ENCODE measurements around the gene ADD2.

Gene ADD2

DNA sequence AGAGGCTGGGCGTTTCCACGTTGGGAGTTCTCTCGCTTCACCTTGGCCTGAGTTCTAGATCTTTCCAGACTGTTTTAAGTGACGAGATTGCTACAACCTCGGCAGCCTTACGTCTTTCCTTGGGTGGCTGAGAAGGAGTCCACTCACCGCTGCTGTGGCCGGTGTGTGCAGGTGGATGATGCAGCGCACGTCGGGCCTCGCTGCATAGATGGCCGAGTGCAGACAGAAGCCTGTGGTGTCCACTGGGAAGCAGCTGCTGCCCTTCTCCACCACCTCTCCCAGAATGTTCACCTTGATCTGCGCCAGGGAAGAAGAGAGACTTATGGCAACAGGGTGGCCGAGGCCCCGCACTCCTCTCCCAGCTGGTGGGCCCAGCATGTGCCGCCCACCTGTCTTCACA, 75.7 kb downstream of the ADD2 start:
- DNase-seq = no peak

DNA sequence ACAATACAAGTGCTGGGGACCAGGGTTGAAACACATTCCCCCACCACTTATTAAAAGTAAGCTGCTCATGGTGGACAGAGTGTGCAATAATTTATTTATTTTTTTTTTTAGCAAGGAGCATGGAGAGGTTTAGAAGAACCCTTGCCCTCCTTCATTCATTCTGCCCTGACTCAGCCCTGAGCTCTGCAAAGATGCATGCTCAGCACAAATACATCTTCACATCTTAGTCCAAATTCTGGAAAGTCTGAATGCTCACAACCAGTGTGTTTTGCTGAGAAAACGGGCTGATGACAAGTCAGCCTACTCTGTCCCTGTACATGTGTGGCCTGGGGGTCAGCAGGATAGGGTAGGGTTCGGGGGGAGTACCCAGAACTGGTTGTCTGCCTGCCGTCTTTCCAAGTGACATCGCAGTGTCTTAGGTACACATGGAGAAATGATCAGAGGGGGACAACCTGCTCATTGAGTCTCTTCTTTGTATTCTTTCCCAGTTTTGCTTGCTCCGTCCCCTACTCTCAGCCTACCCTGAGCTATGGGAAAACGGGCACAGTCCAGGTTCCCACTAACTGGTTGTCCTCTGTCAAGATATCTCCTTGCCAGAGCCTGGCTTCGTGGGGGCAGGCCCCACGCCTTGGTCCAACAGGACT, 76.4 kb downstream of the ADD2 start:
- DNase-seq = no peak

DNA sequence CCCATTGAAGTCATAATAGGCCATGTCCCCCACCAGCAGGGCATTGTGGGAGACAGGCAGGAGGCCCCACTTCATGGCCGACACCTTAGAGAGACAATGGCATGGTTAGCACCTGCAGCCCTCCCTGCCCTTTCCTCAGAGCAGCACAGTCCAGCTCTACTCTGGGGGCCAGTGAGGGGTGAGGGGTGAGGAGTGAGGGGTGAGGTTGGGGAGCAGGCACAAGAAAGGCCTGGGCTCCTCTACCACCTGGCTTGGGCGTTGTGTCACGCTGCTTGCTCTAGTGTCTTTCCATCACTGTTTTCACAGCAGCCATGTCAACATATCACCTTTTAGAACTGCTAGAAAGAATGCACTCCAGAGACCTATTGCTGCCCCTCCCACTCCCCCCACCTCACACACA, 77.2 kb downstream of the ADD2 start:
- DNase-seq = no peak

DNA sequence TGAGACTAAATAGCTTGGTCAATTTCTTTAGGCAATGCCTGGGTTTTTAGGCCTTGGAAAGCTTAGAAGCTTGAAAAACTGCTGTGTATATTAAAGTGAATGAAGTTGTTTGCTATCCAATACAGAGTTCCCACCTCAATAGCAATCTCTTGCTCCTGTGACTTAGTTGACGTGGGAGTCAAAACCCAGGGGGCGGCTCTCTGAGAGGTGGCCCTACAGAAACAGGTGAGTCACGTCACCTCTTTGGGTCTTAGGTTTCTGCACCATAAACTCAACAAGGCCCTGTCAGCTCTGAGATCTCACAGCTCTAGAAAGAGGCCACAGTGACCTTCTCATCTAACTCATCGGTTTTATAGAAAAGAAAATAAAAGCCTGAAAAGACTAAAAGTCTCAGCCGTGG, 79.6 kb downstream of the ADD2 start:
- DNase-seq = no peak

DNA sequence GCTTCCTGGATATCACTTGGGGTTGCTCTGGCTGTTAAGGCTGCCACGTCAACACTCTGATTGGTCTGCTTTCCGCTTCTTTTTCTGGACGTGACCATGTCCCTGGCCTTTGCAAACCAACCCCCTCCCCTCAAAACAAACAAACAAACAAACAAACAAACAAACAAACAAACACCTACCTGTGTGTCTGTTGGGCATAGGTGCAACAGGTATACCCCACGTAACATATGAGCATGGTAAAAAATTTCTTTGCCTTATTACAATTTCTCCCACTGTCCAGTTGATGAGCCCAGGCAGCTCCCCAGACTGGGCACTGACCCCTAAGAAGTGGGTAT, 80.6 kb downstream of the ADD2 start:
- no peak for DNase-seq

DNA sequence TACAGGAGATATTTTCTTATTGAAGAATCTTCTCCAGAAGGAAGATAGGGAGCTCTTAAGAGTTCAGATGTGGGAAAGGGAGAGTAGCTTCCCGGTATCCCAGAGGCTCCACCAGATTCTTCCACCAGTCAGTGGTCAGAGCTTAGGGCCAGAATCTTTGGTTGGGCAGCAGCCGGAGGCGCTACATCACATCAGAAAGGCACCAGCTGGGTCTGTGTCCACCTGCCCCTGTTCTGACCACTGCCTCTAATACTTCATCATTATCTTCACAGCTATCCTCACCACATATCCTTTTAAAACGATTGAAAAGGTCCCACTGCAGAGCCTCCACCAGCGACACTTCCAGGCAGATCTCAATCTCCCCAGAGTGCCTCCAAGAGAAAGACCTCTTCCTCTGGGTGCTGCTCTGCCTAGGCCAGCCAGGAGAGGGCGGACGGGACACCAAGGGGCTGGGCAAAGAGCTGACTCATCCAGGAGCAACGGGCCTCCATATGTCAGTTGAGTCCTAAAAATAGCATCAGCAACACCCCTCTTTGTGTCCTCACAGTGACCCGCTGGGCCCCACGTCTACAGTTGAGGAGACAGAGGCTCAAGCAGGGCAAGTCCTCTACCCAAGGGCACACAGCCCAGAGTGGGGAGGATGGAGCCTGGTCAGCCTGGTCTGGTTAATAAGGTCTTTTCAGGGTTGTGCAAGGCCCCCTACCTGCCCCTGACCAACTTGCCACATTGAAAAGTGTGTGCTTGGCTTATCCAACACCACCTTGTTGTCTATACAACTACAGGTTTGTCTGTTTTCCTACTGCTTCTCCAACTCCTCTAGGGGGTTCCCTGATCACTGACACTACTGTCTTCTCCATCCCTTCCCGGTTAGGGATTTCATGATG, 81.2 kb downstream of the ADD2 start:
- DNase-seq = no peak

DNA sequence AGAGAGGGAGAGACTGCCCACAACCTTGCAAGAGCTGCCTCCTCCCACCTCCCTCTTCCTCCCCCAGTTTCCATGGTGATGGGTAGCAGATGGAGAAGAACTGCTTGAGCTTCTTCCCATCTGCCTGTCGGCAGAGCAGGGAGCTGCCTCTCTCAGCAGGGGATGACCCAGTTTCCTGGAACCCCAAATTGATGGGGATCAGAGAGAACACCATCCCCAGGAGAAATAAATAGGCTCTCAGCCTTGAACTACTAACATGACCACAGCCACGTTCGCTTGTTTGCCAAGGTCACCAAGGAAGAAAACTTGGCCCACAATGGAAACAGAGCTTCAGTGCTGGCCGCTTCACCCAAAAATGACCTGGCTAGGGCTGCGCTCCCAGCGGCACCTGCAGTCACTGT, 82.2 kb downstream of the ADD2 start:
- DNase-seq = no peak

DNA sequence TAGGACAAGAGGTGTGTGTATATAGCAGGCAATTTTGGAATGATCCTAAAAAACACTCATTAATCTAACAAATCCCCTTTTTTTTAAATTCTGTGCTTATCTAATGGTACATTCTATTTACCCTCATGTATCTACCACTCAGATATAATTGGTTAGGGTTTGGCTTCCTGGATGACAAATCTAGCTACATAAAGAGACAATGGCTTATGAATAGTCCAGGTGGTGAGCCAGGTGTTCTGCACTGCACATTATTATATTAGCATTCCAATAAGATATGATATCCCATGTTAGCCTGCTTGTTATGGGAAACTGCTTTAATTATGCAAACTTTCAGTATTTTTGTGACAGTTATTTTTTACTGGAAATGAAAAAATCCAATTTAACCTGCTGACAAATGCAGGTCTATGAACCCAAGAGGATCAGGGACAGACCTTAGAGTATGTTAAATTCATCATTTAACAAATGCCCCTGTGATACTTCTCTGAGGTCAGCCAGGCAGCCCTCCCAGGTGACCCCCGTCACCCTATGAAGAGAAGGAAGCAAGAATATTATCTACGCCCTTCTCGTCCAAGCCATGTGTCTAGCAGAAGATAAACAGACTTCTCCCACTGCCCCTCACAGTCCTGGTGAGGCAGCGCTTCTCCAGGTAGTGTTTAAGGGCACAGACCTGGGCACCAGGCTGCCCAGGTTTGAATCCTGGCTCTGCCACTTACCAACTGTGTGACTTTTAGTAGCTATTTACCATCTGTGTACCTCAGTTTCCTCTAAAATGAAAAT, 83.0 kb downstream of the ADD2 start:
- no peak for DNase-seq

DNA sequence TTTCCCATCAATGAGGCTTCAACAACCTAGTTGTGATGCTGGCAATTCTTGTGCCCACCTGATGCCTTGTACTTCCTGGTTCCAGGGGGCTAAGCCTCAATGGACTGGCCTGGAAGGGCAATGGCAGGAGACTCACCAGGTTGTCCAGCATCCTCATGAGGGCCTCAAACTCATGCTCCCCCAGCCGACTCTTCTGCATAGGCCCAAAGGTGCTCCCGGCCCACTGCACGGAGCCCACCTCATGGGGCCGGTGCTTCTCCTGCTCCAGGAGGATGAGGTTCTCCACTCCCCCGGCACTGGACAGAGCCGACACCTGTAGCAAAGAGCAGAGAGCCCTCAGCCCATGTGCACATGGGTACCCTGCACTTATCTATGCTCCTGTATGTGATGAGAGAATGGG, 84.5 kb downstream of the ADD2 start:
- no peak for DNase-seq

DNA sequence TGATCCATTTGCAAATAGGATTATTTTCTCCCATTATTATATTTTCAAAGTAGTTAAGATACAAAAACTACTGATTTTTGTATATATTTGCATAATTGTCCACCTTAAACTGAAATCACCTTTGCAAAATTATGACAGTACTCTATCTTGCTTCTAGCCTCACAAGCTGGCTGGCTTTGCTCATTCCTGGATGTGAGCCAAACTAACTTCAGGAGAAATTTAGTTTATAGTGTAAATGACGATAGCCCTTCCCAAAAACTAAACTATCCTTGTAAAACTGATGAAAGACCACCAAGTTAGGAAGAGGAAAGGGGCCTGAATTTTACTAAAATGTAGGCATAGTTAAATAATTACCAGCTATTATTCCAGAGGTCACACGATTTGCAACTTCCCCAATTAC, 87.3 kb downstream of the ADD2 start:
- DNase-seq = no peak

DNA sequence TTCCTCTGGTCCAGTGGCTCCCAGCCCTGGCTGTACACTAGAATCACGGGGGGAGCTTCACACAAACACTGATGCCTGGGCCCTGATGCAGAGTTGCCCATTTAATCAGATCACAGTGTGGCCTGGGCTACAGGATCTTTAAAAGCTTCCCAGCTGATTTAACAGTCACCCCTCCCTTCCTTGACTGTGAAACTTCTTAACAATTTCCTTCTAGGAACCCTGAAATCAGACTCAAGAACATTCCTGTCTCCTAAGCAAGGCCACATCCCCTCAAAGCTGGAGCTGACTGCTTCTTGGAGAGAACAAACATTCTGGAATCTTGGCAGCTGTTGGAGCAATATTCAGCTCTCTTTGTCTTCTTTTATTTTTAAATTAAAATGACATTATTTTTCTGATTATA, 88.7 kb downstream of the ADD2 start:
- DNase-seq = no peak

DNA sequence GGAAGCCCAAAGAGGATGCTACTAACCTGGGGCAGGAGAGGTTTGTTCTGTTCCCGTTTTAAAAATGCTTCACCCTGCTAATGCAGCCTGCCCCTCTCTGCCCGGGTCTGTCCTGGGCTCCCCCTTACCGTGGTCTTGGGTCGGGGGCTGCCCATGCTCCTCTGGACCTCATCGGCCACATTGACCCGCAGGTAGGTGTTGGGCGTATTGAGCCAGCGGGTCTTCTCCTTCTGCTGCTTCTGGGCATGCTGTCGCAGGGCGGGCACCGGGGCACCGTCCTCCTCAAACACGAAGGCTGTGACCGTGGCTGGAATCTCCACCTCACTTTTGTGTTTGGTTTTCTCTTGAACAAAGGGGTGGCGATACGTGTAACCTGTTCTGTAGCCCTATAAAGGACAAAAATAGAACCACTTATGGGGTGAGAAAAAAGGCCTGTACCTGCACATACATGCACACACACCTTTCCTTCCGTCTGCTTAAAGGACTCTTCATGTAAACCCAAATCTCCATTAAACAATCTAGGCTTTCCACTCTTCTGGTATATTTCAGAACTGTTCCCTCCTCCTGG, 89.3 kb downstream of the ADD2 start:
- DNase-seq = no peak

DNA sequence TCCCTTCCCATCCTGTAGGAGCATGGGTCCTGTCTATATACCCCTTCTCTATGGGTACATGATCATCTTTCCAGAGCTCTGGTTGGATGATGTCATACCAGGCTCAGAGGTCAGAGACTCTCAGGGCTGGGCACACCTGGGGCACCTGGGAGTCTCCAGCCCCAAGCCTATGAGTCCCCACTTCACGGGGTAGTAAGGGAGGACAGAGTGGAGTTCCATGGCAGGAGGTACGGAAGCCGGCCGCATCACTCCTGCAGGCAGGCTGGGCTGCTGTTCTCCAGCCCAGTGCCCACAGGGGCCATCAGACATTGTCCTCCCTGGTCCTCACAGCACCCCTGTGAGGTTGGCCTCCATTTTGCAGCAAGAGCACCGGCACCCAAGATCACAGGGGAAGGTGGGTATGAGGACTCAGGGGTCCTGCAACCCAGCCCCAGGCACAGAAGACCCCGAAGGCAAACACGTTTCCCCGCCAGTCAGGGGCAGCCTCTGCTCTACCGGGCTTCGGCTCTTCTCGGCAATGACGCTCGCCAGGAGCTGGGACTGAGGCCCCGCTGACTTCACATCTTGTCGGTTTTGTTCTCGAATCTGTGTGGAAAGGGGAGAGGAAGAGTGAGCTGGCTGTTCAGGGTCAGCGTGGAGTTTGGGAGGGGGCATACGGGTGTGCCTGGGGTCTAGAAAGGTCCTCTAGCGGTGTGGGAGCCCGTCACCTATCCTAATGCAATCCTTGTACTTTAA, 91.5 kb downstream of the ADD2 start:
- no peak for DNase-seq

DNA sequence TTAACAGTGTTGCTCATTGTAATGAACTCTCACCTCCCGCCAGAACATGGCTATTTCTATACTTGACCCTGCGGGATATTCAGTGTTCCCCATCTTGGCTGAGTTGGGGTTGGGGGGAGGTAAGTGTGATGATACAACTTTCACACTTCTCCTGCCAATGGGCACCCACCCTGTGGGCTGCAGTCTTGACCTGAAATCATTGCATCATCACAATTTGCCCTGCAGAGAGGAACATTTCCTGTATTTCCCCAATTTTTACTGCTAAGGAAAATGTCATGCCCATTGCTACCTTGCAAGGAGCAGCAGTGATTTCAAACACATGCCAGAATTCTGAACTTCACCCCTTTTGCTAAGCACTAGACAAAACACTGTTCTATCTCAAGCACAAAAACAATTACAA, 92.1 kb downstream of the ADD2 start:
- DNase-seq = no peak

DNA sequence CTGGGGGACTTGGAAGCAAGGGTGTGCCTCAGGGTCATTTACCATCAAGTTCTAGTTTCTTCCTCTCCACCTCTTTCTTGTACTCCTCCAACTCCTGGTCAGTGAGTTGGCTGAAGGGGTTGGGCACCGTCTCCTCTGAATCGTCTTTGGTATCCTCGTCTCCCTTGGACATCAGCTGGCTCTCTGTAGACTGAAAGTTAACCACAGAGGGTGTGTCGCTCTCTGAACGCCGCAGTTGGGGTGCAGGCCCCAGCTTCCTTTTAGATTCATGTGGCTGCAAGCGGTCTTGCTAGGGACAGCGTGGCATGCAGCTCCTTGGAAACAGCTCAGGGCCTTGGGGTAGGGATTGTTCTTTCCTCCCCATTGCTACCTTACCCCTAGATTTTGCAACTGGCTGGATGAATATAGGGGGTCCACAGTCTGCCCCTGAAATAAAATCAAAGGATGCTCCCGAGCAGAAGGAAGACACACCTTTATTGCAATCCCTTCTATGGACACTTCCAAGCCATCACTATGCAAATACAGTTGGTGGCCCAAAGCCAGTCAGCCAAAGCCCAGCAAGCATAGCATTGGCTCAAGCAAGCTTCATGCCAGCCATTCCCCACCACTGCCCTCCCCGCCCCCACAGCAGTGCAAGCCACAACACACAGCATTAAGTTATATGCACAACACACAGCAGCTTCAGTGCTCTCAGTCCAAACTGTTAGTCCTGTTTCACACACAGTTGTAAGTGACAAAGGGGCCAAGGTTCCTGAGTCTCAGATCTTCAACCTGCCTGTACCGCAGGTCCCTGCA, 93.2 kb downstream of the ADD2 start:
- no peak for DNase-seq

DNA sequence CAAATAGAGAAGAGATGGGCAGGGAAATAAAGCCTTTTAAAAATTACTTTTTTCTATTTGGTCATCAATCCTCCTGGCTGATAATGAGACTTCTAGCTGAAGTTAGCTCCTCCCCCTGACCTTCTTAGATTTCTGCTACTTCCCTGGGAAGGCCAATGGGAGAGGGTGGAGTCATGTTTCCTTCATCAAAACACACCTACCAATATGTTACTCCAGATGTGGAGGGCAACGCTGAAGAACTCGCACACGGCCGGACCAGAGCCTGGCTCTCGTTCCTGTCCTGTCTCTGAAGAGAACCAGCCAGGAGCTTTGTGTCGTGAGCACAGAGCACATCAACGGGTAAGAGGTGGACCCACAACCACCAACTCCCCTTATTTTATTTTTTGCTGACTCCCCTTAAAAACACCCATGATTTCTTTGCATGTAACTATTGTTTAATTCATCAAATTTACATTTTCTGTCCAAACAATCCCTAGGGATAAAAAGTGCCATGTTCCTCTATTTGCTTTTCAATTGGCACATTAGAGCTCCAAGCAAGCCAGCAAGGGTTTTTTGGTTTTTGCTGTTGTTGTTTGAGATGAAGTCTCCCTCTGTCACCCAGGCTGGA, 94.9 kb downstream of the ADD2 start:
- no peak for DNase-seq

DNA sequence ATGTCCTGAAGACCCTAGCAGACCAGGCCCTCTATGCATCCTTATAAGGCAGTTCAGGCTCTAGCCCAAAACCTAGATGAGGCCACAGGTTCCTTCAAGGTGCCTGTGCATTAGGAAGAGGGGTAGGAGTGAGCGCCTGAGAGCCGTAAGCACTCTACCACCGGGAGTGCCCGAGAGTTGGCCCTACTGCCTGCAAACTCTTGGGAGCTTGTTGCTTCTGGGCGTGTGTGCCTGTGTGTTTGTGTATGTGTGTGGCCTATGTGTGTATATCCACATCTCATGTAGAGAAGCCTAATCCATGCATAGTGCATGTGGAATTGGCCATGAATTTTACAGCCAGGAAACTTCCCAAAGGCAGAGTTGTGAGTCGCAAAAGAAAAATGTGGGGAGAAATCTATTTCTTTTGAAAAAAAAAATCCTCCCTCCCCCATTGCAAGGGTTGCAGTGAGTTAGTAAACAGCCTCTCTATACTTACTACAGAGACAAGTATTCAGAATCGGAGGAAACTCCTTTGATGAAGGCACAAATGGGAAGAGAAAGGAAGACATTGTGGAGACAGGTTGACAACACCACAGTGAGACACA, 96.8 kb downstream of the ADD2 start:
- no peak for DNase-seq

DNA sequence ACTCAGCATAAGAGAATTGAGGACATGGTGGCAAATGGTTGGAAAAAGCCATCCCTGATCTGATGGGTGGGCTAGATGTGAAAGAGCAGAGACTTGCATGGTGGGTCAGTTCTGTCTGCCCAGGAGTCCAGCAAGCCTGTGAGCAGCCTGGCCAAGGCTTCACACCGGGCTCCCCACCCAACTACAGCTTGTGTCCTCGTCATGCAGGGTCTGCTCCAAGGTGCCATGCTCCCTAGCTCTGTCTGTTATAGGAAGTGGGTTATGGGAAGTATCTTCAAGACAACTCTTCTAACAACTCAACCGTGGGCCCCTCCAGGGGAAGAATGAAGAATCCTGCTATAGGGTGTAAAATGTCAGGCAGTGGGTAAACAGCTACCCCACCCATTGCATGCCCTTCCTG, 97.4 kb downstream of the ADD2 start:
- DNase-seq = no peak

DNA sequence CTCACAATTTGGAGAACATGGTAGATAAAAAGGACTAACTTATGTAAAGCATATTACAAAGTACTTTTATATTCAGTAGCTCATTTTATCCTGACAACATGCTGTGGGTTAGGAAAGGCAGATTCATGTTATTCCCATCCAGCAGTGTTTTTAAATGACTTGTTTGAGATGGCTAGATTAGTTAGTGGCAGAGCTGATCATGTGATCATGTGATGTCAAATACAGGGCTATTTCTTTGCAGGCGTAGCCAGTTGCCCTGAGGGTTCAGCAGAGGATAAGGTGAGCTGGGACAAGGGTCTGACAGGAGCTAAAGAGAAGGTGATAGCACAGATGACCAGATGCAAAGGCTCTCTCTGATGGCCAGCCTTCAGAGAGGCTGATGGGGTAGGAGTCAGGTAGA, 97.8 kb downstream of the ADD2 start:
- no peak for DNase-seq

DNA sequence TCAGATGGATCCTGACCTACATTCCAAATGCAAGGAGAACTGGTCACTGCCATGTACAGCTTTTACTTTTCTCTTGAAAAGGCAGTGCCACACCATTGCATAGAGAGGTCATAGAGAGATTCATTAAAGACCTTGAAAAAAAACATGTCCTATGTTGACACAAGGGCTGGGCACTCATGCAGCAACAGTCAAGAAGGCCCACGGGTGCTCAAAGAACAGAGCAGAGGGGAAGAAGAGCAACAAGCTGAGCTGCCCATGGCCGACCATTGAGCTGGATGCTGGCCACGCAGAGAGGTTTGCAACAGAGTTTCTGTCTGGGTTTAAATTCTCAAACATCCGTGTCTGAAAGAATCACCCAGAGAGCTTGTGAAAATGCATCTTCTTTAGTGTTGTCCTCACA, 99.1 kb downstream of the ADD2 start:
- no peak for DNase-seq

DNA sequence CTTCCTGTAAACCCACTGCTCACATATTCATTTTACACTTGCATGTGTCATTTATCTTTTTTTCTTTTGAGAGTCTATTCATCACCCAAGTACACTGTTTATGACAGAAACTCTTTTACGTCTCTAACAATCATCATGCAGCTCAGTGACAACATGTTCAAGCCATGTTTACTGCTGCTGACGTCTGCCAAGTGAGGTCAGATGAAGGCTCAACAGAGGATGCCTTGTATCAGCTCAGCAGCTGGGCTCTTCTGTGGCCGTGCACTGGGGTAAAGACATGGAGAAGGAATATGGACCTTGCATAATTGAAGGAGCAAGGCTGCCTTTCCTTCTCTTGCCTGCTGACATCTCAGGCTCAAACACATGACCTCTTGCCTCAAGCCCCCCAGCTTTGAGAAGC, 99.6 kb downstream of the ADD2 start:
- no peak for DNase-seq
